Effector memory CD4-positive, alpha-beta T cell (primary cell): ENCODE measurements around the gene GAS7.
"Not testable (repeated sequence)": the region's sequence is repeated elsewhere in the genome, so short reads cannot be mapped to it uniquely, and the experiment has no call there.

Experiments used
- DNase-seq, 3 donors: peaks; one replicate each; pipeline ENCODE4 v3.0.0-alpha.2; 2020
- H3K27ac ChIP-seq: 2 replicates; pipeline ENCODE4 v1.7.0; 2013; ENCODE audit warnings: mild to moderate bottlenecking, low read length, moderate library complexity; ENCODE audit not compliant: insufficient read depth, poor library complexity, severe bottlenecking
- H3K27me3 ChIP-seq: replicated peaks from 2 replicates; pipeline ENCODE4 v1.7.0; 2013; ENCODE audit warnings: mild to moderate bottlenecking, low read length; ENCODE audit not compliant: insufficient read depth, control insufficient read depth, poor library complexity, severe bottlenecking
- H3K36me3 ChIP-seq: 2 replicates; pipeline ENCODE4 v1.7.0; 2013; ENCODE audit warnings: mild to moderate bottlenecking, low read length, moderate library complexity; ENCODE audit not compliant: control insufficient read depth, insufficient read depth
- H3K4me1 ChIP-seq: 2 replicates; pipeline ENCODE4 v1.7.0; 2013; ENCODE audit warnings: low read length, mild to moderate bottlenecking; ENCODE audit not compliant: control insufficient read depth, insufficient read depth, poor library complexity, severe bottlenecking
- H3K4me3 ChIP-seq: 2 replicates; pipeline ENCODE4 v1.7.0; 2013; ENCODE audit warnings: low read length, low read depth, mild to moderate bottlenecking; ENCODE audit not compliant: insufficient read depth, poor library complexity, severe bottlenecking
- H3K9me3 ChIP-seq: 2 replicates; pipeline ENCODE4 v1.7.0; 2013; ENCODE audit warnings: mild to moderate bottlenecking, low read length, moderate library complexity; ENCODE audit not compliant: control insufficient read depth

GAS7 gene

DNA sequence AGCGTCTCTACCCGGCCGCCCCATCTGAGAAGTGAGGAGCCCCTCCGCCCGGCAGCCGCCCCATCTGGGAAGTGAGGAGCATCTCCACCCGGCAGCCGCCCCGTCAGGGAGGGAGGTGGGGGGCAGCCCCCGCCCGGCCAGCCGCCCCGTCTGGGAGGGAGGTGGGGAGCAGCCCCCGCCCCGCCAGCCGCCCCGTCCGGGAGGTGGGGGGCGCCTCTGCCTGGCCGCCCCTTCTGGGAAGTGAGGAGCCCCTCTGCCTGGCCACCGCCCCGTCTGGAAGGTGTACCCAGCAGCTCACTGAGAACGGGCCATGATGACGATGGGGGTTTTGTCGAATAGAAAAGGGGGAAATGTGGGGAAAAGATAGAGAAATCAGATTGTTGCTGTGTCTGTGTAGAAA lies 140.9 kb downstream of the GAS7 start:
- DNase-seq, H3K36me3 ChIP-seq, H3K4me1 ChIP-seq, H3K27ac ChIP-seq, H3K4me3 ChIP-seq, H3K27me3 ChIP-seq, H3K9me3 ChIP-seq: not testable (repeated sequence)

DNA sequence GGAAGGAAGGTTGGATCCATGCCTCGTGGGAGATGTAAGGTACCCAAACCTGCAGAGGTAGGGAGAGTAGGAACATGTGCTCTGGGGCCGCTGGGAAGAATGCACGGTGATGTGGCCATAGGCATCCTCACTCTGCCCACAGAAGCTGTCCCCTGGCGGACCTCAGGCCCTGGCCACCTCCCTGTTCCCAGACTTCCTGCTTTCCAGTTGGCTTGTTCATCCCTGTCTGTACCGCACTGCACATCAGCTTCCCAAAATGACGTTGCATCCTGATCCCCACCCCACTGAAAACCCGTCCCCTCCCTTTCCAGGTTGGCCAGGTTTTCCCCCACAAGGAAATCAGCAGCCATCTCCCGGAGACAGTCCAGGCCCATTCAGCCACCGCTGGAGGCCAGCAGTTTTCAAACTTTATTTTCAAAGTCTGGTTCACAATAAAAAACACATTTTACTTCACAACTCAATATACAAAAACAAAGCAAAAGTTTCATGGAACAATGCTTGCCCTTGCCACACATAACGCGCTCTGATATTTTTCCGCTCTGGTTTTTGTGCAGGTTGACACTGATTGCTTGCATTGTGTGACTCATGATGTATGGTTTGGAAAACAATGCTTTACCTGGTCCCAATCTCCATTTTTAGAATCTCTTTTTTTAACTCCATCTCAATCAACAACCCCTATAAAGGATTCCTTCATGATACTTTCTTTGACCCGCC lies 143.0 kb downstream of the GAS7 start:
- Histone ChIP-seq H3K4me3 (no peak overlapping the region), H3K27ac (no peak overlapping the region), H3K4me1 (no peaks in the 10 kb centered on the region), H3K9me3 (no peaks in the 10 kb centered on the region), H3K27me3 (no peaks in the 10 kb centered on the region), H3K36me3 (no peaks in the 10 kb centered on the region)
- no peak for DNase-seq

DNA sequence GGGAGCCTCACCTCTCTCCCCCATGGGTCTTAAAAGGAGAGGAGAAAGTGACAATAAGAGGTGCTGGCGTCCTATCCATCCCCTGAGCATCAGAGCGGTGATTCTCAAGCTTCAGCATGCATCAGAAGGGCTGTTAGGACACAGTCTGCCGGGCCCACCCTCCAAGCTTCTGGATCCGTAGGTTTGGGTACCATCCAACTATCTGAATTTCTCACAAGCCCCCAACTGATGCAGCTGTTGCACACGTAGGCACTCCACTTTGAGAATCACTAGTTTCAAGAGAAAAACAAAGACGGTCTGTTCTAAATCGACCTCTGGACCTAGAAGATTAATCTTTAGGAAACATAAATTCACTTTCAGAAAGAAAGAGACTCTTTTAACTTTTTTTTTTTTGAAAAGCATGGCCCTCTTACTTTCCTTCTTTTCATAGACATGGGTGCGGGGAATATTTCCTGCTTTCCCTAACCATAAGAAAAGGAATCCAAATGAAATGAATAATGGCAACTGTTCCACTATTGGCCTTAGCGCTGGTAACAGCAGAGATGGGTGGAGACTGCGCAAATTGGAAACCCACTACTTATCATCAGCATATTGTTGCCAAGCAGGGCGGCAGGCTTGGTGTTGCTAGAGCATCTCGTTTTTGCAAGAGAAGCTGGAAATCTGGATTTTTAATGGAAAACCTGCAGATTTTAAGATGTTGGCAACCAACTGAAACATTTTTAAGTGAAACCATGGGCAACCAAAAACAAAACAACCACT lies 144.4 kb downstream of the GAS7 start:
- DNase-seq, result no peak
- H3K4me3 ChIP-seq, result no peak overlapping the region
- no peaks in the 10 kb centered on the region for H3K36me3 ChIP-seq
- H3K27ac ChIP-seq, result no peak overlapping the region
- H3K9me3 ChIP-seq, result no peaks in the 10 kb centered on the region
- no peaks in the 10 kb centered on the region for H3K4me1 ChIP-seq
- no peaks in the 10 kb centered on the region for H3K27me3 ChIP-seq

DNA sequence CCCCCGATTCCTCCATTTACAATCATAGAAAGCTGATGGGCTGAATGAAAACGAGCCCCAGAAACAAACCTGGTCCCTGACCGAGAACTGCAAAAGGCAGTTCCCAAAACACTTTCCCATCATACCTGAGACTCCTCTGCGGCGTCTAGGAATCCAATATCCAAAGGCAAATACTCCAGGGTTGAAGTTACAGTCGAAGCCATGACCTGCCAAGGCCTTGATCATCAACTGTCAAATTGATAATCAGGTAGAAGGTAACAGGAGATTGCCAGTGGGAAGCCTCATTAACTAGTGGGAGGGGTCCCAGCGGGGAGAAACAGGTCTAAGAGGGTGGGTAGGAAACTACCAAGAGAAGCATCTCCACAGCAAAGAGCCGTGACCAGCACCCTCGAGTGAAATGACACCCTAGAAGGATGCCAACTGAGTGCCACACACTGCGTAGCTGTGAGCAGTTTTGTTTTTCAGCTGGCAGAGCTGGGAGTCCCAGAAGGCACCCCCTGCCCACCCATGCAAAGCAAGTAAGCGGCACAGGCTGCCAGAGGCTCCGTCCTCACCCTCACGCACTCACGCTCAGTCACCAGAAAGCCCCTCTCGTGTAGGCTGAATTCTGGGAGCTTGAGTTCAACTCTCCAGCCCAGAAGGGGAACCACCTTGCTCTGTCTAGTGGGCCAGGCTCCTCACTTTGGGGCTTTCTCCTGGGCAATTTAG lies 146.1 kb downstream of the GAS7 start:
- no peak for DNase-seq
- no peaks in the 10 kb centered on the region for H3K36me3 ChIP-seq
- no peak overlapping the region for H3K27ac ChIP-seq
- no peaks in the 10 kb centered on the region for H3K9me3 ChIP-seq
- no peak overlapping the region for H3K4me3 ChIP-seq
- no peaks in the 10 kb centered on the region for H3K4me1 ChIP-seq
- no peaks in the 10 kb centered on the region for H3K27me3 ChIP-seq

DNA sequence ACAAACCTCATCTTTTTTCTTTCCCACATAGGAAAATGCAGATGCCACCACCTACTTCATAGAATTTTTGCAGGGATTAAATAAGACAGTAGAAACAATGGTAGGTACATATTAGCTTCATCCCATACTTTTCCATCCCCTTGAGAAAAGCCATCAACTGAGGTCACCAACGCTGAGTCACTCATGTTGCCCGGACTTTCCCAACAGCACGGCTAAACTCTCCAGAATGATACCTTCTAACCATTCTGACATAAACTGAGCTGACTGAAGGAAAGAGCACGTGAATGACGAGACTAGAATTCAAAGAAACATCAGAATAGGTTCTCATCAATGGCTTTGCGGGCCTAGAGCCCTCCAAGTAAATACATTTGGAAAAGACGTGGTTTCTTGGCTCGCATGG lies 147.3 kb downstream of the GAS7 start:
- Histone ChIP-seq H3K4me3 (no peak overlapping the region), H3K9me3 (no peaks in the 10 kb centered on the region), H3K27ac (no peak overlapping the region), H3K27me3 (no peaks in the 10 kb centered on the region), H3K36me3 (no peaks in the 10 kb centered on the region), H3K4me1 (no peaks in the 10 kb centered on the region)
- DNase-seq, result no peak

DNA sequence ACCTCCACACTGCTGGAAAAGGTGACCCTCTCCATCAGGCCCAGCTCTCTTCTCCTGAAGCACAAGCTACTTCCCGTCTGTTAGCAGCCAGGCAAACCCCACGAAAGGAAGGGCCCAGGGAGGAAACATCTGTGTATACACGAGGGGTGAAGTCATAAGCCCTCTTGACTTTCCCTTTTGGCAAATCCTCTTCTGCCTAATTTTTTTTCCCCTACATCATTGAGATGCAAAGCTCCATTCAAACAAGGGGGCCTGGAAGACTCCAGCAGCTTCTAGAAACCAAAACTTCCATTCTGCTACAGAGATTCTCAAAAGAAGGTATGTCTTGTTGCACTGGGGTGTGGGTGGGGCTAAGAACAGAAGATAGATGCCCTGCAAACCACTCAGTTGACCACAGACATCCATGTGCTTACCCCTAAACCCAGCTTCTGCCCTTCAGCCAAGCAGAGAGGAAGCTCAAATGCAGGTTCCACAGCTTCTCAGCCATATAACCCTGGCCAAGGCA lies 147.8 kb downstream of the GAS7 start:
- Histone ChIP-seq H3K4me1 (no peaks in the 10 kb centered on the region), H3K36me3 (no peaks in the 10 kb centered on the region), H3K4me3 (no peak overlapping the region), H3K27me3 (no peaks in the 10 kb centered on the region), H3K27ac (no peak overlapping the region), H3K9me3 (no peaks in the 10 kb centered on the region)
- no peak for DNase-seq

DNA sequence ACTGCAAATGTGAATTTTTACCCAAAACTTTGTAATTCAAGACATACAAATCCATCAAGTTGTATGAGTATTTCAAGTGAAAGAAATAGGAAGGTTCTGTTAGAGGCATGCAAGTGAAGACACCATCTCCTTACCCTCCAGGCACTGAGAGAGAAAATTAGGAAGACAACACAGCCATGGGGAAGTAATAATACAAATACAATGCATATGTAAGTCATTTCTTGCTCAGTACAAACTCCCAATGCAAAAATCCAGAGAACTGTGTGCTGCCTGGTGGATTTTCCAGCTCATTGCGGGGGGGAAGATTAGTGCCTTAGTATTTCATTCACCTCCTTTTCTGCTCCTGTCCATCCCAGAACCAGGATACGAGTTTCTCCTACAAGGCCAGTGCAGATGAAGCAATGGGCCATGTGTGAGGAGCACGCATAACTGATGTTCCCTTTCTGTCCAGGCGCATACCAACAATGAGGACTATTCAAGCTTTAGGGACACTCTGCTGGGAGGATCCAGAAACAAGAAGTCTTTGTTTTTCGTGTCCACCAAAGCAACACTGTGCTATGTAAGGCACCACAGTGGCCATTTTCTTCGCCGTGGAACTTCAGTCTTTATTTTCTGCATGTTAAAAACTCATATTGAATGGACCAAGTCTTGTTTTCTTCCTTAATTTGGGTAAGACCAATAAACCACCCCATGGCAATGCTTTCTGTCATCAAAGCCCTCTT lies 149.6 kb downstream of the GAS7 start:
- H3K9me3 ChIP-seq, result no peaks in the 10 kb centered on the region
- H3K4me1 ChIP-seq, result no peaks in the 10 kb centered on the region
- H3K27me3 ChIP-seq, result no peaks in the 10 kb centered on the region
- no peak for DNase-seq
- H3K27ac ChIP-seq, result no peak overlapping the region
- no peak overlapping the region for H3K4me3 ChIP-seq
- H3K36me3 ChIP-seq, result no peaks in the 10 kb centered on the region

DNA sequence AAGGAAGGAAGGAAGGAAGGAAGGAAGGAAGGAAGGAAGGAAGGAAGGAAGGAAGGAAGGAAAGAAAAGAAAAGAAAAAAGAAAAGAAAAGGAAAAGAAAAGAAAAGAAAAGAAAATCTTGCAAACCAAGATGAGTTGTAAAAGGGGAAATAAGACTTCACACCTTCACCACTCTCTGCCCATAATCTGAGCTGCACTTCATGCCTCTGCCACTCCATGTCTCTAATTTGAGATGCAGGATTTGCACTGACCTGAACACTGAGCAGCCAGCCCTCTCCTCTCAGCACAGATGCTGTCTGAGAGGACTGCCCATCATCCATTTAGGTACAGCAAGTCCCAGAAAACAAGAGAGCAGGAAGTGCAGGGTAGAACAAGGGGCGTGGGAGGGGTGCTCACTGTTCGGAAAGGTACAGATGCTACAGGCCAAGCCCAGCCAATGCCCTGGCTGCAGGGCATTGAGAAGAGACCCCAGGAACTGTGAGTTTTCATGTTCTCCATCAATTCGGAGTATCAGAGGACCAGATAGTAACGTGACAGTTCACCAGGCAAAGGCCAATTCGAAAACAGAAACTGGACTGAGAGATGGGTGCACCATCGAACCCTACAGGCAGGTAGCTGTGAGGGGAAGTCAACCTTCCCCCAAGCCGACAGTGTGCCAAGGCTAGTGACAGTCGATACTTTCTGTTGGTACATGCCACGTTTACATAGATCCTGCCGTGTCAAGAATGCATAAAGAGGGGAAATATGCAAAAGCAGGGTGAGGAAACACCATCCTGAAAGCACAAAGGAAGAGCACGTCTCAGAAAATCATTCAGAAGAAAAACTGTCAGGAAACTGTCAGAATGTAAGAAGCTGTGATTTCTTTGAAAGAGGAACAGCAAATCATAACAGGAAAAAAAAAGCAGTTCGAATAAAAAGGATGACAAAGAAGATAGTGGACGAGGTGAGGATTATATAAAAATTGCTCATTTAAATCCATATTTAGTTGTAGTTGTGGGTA lies 151.3 kb downstream of the GAS7 start:
- H3K4me3 ChIP-seq, result no peak overlapping the region
- no peaks in the 10 kb centered on the region for H3K4me1 ChIP-seq
- no peaks in the 10 kb centered on the region for H3K36me3 ChIP-seq
- no peak overlapping the region for H3K27ac ChIP-seq
- H3K27me3 ChIP-seq, result no peaks in the 10 kb centered on the region
- DNase-seq, result no peak
- H3K9me3 ChIP-seq, result no peaks in the 10 kb centered on the region
